Lower leg skin (tissue), 4 donors: ENCODE data around the gene NACC1. TPM values are rescaled to one million over a fixed set of nuclear protein-coding genes. Genes with fewer than 3 reads are reported as not detected.
"Not testable (repeated sequence)": the region's sequence is repeated elsewhere in the genome, so short reads cannot be mapped to it uniquely, and the experiment has no call there.

ENCODE experiments used
- DNase-seq, 2 donors: peaks; one replicate each; pipeline ENCODE4 v3.0.0-alpha.2; 2019; ENCODE audit warnings: low spot score in 2 of 2
- H3K4me3 ChIP-seq: fragments of 200-600 bp; sonication (generic); 2 replicates; pipeline ENCODE4 v1.5.1; 2017; ENCODE audit warnings: mild to moderate bottlenecking, low read depth; ENCODE audit not compliant: poor library complexity, severe bottlenecking
- POLR2A ChIP-seq, 2 donors: fragments of 450-650 bp; IDR thresholded peaks; one replicate each; pipeline ENCODE4 v1.6.1; 2016 to 2017; ENCODE audit warnings: antibody characterized with exemption in 2 of 2, mild to moderate bottlenecking in 1 of 2, moderate library complexity in 1 of 2
- WGBS, 2 donors: methylation state at CpG; one replicate each; pipeline ENCODE4 v1.1.5; 2018; 5-methylcytosine and 5-hydroxymethylcytosine counted together
- intact Hi-C: fragments of 100-400 bp; cut with DNase I; formaldehyde crosslinking; loops from one replicate; pipeline ENCODE4 v1.15.0; 2023; ENCODE audit warnings: low total_unique reads
- total RNA-seq, 4 donors: library from RNA; depleted of rRNA; stranded (reverse); fragments of >200 nt; gene quantifications; one replicate each; pipeline ENCODE4 v1.1.0, GENCODE V29; 2016
- TF ChIP-seq, protein P1 (sequence below), 3 donors: fragments of 450-650 bp; IDR thresholded peaks; one replicate each; pipeline ENCODE4 v1.5.1; 2016; ENCODE audit warnings: antibody characterized with exemption in 3 of 3, mild to moderate bottlenecking in 3 of 3, moderate library complexity in 2 of 3

NACC1 gene
- total RNA-seq, 4 donors from 2014 or later: 21.4 to 46.1 (median 39.8) TPM

DNA sequence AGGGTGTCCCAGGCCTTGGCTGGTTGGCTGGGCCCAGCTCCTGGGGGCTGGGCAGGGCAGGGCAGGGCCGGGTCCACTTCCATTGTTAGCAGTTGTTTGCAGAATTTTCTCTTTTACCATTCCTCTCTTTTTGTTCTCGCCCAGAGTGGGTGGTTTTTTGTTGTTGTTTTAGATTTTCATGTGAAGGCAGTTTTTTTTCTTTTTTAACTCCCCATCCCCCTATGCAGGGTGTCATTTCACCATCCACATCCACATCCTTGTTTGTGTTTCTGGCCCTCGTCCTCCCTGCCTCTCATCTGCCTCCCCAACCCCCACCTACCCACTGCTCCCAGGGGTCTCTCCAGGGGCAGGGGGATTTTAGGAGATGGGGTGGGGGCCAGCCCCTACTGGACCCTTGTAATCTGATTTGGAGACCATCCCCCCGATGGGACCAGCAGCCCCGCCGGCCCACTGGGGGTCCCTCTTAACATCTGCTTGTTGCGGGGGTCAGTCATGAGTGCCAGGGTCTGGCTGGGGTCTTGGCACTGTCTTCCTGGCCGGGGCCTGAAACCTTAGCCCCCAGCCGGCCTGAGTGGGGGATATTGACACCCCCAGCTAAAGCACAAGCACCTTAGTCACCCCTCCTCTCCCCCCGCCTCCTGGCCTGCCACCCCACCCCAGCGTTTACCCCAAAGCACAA is 21.7 kb downstream of the NACC1 start:
- 79 to 85% methylated on average over 9 to 11 of the region's 11 CpGs for WGBS, 2 donors
- no peak for DNase-seq
- intact Hi-C loops: no loop called here
- no peak for TF ChIP-seq POLR2A (IDR thresholded peaks at IDR 0.05)
- TF ChIP-seq, protein P1, sequence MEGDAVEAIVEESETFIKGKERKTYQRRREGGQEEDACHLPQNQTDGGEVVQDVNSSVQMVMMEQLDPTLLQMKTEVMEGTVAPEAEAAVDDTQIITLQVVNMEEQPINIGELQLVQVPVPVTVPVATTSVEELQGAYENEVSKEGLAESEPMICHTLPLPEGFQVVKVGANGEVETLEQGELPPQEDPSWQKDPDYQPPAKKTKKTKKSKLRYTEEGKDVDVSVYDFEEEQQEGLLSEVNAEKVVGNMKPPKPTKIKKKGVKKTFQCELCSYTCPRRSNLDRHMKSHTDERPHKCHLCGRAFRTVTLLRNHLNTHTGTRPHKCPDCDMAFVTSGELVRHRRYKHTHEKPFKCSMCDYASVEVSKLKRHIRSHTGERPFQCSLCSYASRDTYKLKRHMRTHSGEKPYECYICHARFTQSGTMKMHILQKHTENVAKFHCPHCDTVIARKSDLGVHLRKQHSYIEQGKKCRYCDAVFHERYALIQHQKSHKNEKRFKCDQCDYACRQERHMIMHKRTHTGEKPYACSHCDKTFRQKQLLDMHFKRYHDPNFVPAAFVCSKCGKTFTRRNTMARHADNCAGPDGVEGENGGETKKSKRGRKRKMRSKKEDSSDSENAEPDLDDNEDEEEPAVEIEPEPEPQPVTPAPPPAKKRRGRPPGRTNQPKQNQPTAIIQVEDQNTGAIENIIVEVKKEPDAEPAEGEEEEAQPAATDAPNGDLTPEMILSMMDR (IDR thresholded peaks at IDR 0.05): no peak
- no peak overlapping the region for H3K4me3 ChIP-seq

DNA sequence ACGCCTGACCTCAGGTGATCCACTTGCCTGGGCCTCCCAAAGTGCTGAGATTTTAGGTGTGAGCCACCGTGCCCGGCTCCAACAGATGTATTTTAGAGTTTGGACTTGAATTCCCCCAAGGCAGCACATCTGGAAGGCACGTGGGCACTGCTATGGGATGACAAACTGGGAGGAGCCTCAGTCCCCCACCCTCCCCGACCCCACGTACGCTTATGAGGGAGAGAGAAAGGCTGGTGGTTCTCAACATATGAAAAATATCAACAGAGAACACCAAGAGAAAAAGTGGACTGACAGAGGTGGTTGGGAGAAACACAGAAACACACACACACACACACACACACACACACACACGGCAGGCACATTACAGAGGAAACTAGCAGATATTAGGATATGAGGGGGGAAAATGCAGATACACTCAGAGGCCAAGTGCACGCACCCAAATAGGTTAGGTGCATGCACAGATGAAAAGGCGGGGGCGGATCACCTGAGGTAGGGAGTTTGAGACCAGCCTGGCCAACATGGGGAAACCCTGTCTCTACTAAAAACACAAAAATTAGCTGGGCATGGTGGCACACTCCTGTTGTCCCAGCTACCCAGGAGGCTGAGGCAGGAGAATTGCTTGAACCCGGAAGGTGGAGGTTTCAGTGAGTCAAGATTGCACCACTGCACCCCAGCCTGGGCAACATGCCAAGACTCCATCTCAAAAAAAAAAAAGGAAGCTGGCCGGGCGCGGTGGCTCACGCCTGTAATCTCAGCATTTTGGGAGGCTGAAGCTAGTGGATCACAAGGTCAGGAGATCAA is 28.9 kb downstream of the NACC1 start:
- TF ChIP-seq, protein P1 (IDR thresholded peaks at IDR 0.05): no peak
- no peak for TF ChIP-seq POLR2A (IDR thresholded peaks at IDR 0.05)
- no peak for DNase-seq
- intact Hi-C loops: no loop called here
- H3K4me3 ChIP-seq: no peak overlapping the region
- 57 to 62% methylated on average over 16 of the region's 16 CpGs for WGBS, 2 donors

DNA sequence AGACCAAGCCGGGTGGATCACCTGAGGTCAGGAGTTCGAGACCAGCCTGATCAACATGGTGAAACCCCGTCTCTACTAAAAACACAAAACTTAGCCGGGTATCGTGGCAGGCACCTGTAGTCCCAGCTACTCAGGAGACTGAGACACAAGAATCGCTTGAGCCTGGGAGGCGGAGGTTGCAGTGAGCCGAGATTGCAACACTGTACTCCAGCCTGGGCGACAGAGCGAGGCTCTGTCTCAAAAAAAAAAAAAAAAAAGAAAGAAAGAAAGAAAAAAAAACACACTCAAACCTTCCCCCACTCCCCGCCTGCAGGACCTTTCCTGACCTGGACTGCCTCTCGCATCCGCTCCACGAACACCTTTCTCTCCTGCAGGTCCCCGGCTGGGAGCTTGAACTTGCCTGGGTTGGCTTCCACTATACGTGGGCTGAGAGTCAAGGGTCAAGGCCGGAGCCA is 31.1 kb downstream of the NACC1 start:
- DNase-seq, intact Hi-C loops: not testable (repeated sequence)
- H3K4me3 ChIP-seq: peak overlapping the region; percentile 76
- 25 to 32% methylated on average over 17 of the region's 17 CpGs for WGBS, 2 donors

DNA sequence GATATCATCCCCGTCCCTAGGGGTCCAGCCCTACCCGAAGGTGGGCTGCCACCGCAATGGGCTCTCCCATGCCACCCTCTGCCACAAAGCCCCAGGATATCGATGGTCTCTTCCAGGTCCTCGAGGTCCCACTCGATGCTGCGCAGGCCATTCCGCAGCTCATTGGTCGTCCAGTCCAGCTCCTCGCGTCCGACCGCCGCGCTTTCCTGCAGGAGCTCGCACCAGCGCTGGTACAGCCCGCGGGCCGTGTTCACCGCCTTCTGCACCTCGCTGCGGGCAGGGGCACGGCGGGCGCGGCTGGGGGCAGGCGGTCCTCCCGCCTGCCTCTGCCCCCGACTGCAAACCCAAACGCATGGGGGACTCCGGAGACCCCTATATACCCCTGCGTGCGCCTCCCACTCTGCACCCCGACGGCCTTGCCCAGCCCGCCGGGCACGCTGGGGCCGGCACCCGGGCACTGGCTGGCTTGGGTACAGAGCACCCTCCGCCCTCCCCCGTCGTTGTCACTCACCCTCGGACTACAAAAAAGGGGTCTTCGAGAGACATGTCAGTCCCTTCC is 31.6 kb downstream of the NACC1 start:
- H3K4me3 ChIP-seq: peak overlapping the region; percentile 76
- DNase-seq: peak; percentile 33 to 93
- intact Hi-C loops: loop anchor here (10.0 kb wide), 1 partner anchor 705 kb away; no protein-coding TSS in a partner anchor
- TF ChIP-seq POLR2A (IDR thresholded peaks at IDR 0.05): no peak
- TF ChIP-seq, protein P1 (IDR thresholded peaks at IDR 0.05): no peak
- 0 to 1% methylated on average over 25 to 43 of the region's 46 CpGs for WGBS, 2 donors

DNA sequence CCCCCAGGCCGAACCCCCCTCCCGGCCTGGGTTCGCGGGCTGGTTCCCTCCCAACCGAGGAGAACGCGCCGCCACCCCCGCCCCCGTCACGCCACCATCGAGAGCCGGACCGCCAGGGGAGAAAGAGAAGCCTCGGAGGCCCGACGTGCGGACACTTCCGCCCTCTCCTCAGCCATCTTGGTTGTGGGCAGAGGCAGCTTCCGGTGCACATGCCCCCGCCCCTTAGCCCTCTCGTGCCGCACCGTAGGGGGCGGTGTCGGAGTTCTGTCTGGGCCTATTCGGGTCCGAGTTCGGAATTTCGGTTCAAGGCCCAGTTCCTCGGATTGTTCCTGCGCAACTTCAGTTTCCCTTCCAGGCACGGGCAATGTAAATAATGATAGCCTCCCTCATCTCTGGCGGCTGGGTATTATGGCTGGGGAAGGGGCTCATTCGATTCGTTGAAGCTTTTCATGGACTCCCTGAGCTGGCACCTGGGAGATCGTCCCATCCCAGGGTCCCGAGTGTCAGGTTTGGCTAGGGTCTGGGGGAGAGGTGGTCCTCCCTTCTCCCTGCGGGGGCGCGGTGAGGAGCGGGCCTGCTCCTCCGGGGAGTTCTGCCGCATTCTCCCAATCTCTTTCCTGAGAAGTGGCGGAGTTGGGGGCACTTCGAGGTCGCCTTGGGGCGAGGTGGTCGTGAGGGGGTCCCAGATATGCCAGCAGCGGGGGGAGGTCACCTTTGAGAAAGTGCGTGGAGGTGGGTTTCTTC is 32.3 kb downstream of the NACC1 start, which contains the start of the genes IER2 and STX10:
Gene IER2, plus strand, starts transcription at position 225 of the 744 bp plus-strand sequence. CDS start 2,776 bp downstream, outside the sequence.
Gene STX10, minus strand, starts transcription at position 189 of the 744 bp plus-strand sequence. CDS start 202 bp downstream, outside the sequence.
- DNase-seq: peak; percentile 96 to 99
- TF ChIP-seq, protein P1 (IDR thresholded peaks at IDR 0.05): peak in 1 of 3 donors; percentile 42
- no peak for TF ChIP-seq POLR2A (IDR thresholded peaks at IDR 0.05)
- peak within 1 kb of the TSS; percentile 76 for H3K4me3 ChIP-seq
- intact Hi-C loops: loop anchor here (10.0 kb wide), 1 partner anchor 704 kb away; no protein-coding TSS in a partner anchor
- 0 to 1% methylated on average over 26 to 45 of the region's 51 CpGs for WGBS, 2 donors
